ENCODE results near the gene CLN6. TPM values are rescaled to one million over a fixed set of nuclear protein-coding genes. Genes with fewer than 3 reads are reported as not detected.

The CLN6 gene
- total and polyA plus RNA-seq, 2 of the 4 experiments (the other 2 are of a cell fraction): 6.5 to 31.9 TPM

DNA sequence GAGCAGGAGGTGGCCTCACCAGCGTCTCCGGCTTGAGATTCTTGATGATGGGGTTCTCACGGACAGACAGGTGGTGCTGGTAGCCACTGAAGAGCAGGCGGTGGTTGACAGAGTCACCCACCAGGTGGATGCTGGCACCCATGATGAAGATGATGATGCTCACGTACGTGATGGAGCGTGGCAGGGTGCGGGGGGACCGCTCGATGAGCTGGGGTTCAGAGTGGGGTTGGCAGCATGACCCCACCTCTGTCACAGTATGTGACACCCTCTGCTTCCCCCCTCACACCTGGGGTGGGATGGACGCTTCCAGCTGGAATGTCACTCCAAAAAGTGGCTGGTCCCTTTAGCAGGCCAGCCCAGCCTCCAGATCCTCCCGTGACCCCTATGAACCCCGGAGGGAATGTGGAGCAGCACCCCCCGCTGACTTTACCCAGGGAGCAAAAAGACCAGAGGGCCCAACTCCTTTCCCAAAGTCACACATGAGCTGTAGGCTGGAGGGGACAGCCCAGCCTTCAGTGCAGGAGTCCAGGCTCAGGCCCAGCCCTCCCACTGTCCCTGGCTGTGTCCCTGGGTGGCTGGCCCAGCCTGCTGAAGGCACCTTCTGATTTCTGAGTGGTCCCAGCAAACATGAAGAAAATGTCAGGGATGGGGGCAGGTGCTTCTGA lies 17.7 kb downstream of the CLN6 start:
- ATAC-seq (ENCODE audit: low read depth) (no peak), DNase-seq (no peak)
- Histone ChIP-seq H2BK20ac (ENCODE audit: low read depth, low read length) (no peak overlapping the region), H2BK15ac (ENCODE audit: low read depth, low read length) (no peak overlapping the region), H3K79me1 (ENCODE audit: low read depth in 1 of 2, low read length in 2 of 2) (peaks cover 14 to 48% of the 10 kb centered on the region in 2 experiments; a peak in 3 of 4 replicates), H2AK5ac (ENCODE audit: low read depth, low read length) (no peak overlapping the region), H2BK120ac (ENCODE audit: low read depth, low read length) (no peak overlapping the region), H3K23ac (ENCODE audit: low read depth, low read length) (no peak overlapping the region), H3K4me1 (ENCODE audit: control insufficient read depth, insufficient read depth, low read length) (peaks cover 3% of the 10 kb centered on the region; the same call in 1 of the 2 replicates), H3K27ac (ENCODE audit: insufficient read depth, low read length) (no peak overlapping the region), H3K9me3 (ENCODE audit: control insufficient read depth, insufficient read depth, low read length) (no peaks in the 10 kb centered on the region), H3K27me3 (ENCODE audit: control insufficient read depth, insufficient read depth, low read length) (no peaks in the 10 kb centered on the region), H2AFZ (replicated peaks; ENCODE audit: low read length, poor library complexity) (no peak overlapping the region), H3K4ac (ENCODE audit: low read depth, low read length) (no peak overlapping the region), H4K5ac (ENCODE audit: low read depth, low read length) (no peak overlapping the region), H3K36me3 (ENCODE audit: control insufficient read depth, insufficient read depth, low read length) (no peaks in the 10 kb centered on the region), H3K4me2 (ENCODE audit: low read depth, low read length) (no peak overlapping the region), H2AK9ac (replicated peaks; ENCODE audit: low read depth, low read length, poor library complexity) (no peak overlapping the region), H3K9me1 (ENCODE audit: insufficient read depth, low read length) (no peaks in the 10 kb centered on the region; the same call in 1 of the 2 replicates), H3K14ac (replicated peaks; ENCODE audit: low read depth, low read length) (no peak overlapping the region), H4K91ac (ENCODE audit: insufficient read depth, low read depth, low read length) (no peak overlapping the region), H3K56ac (ENCODE audit: extremely low read depth, insufficient read depth, low read length) (no peak overlapping the region), H4K20me1 (ENCODE audit: insufficient read depth, low read length) (peaks cover 15% of the 10 kb centered on the region; the same call in 1 of the 2 replicates), H3K4me3 (ENCODE audit: insufficient read depth, low read depth, low read length) (no peak overlapping the region), H3K18ac (ENCODE audit: low read depth, low read length) (no peak overlapping the region), H2BK5ac (ENCODE audit: low read depth, low read length, poor library complexity, severe bottlenecking) (no peak overlapping the region), H3K9ac (ENCODE audit: low read depth, low read length) (no peak overlapping the region), H4K8ac (ENCODE audit: low read depth in 2 of 2, low read length in 2 of 2) (no peak overlapping the region)
- CTCF ChIA-PET: no interaction called here
- in situ Hi-C loops (cut with MboI; ENCODE audit: low sequenced_read_pairs): no loop called here
- dilution Hi-C loops (cut with HindIII; ENCODE audit: low sequenced_read_pairs, unreplicated experiment): no loop called here
- intact Hi-C loops (cut with micrococcal nuclease): loop anchor here (2.0 kb wide), 2 partner anchors 349 to 371 kb away; partner anchors contain the start of gene RNU6-1
- 93% methylated on average over 10 of the region's 14 CpGs; no CpG with 5 or more reads in 1 of the 2 experiments for WGBS, 2 experiments (ENCODE audit: extremely low coverage in 2 of 2, insufficient read length in 1 of 2)
- TF ChIP-seq POLR2A (IDR thresholded peaks at IDR 0.05; ENCODE audit: low read depth, low read length): no peak
- no peak for TF ChIP-seq RAD21 (IDR thresholded peaks at IDR 0.05; ENCODE audit: low read length)
- TF ChIP-seq CEBPB (IDR thresholded peaks at IDR 0.05; ENCODE audit: low read depth, low read length): no peak
- no peak for TF ChIP-seq RFX5 (IDR thresholded peaks at IDR 0.05; ENCODE audit: low read depth, low read length)
- TF ChIP-seq MXI1 (IDR thresholded peaks at IDR 0.05; ENCODE audit: borderline replicate concordance, low read depth, low read length): no peak
- TF ChIP-seq MAFK (IDR thresholded peaks at IDR 0.05; ENCODE audit: low read depth, low read length): no peak
- TF ChIP-seq BHLHE40 (IDR thresholded peaks at IDR 0.05; ENCODE audit: low read depth, low read length): no peak
- TF ChIP-seq, protein P1, sequence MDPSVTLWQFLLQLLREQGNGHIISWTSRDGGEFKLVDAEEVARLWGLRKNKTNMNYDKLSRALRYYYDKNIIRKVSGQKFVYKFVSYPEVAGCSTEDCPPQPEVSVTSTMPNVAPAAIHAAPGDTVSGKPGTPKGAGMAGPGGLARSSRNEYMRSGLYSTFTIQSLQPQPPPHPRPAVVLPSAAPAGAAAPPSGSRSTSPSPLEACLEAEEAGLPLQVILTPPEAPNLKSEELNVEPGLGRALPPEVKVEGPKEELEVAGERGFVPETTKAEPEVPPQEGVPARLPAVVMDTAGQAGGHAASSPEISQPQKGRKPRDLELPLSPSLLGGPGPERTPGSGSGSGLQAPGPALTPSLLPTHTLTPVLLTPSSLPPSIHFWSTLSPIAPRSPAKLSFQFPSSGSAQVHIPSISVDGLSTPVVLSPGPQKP (IDR thresholded peaks at IDR 0.05; ENCODE audit: borderline replicate concordance, low read depth, low read length): no peak
- no peak for TF ChIP-seq NFE2L2 (IDR thresholded peaks at IDR 0.05; ENCODE audit: low read depth, low read length)
- TF ChIP-seq SMC3 (IDR thresholded peaks at IDR 0.05; ENCODE audit: low read depth, low read length): no peak
- TF ChIP-seq RCOR1 (IDR thresholded peaks at IDR 0.05; ENCODE audit: insufficient replicate concordance, low read length): no peak
- POLR2A ChIA-PET (ENCODE audit: unreplicated experiment): no interaction called here
- no TSS peak for BruUV-seq (replicated peaks)
